KMS-11 (cell line): ENCODE results near the gene KRTAP5-3.

Experiments used
- H2AFZ ChIP-seq: fragments of 200-600 bp; sonication (generic); 2 replicates; pipeline ENCODE4 v1.6.1; 2016; ENCODE audit warnings: antibody characterized with exemption, mixed run types, low read depth
- H3K27ac ChIP-seq: fragments of 200-600 bp; sonication (generic); 2 replicates; pipeline ENCODE4 v1.6.1; 2016; ENCODE audit warnings: mild to moderate bottlenecking, mixed run types
- H3K27me3 ChIP-seq: fragments of 200-600 bp; sonication (generic); 2 replicates; pipeline ENCODE4 v1.6.1; 2017; ENCODE audit warnings: mild to moderate bottlenecking, low read depth, mixed run types, moderate library complexity; ENCODE audit not compliant: insufficient read depth
- H3K36me3 ChIP-seq: fragments of 200-600 bp; sonication (generic); 2 replicates; pipeline ENCODE4 v1.6.1; 2017; ENCODE audit warnings: mild to moderate bottlenecking, mixed run types; ENCODE audit not compliant: insufficient read depth
- H3K4me1 ChIP-seq: fragments of 200-600 bp; sonication (generic); 2 replicates; pipeline ENCODE4 v1.6.1; 2016; ENCODE audit warnings: mild to moderate bottlenecking, low read depth, mixed run types; ENCODE audit not compliant: poor library complexity, severe bottlenecking
- H3K4me2 ChIP-seq: fragments of 200-600 bp; sonication (generic); 2 replicates; pipeline ENCODE4 v1.7.0; 2016; ENCODE audit warnings: mild to moderate bottlenecking, mixed run types
- H3K4me3 ChIP-seq: fragments of 200-600 bp; sonication (generic); IDR thresholded peaks from 2 replicates; pipeline ENCODE4 v1.6.1; 2017; ENCODE audit warnings: low read depth, low read length, mixed read lengths; ENCODE audit not compliant: insufficient read depth
- H3K79me2 ChIP-seq: fragments of 200-600 bp; sonication (generic); 2 replicates; pipeline ENCODE4 v1.6.1; 2016; ENCODE audit warnings: low read depth, mixed run types; ENCODE audit not compliant: insufficient read depth
- H3K9ac ChIP-seq: fragments of 200-600 bp; sonication (generic); 2 replicates; pipeline ENCODE4 v1.6.1; 2016; ENCODE audit warnings: mild to moderate bottlenecking, mixed run types
- H4K20me1 ChIP-seq: fragments of 200-600 bp; sonication (generic); 2 replicates; pipeline ENCODE4 v1.6.1; 2016; ENCODE audit warnings: mild to moderate bottlenecking, mixed run types; ENCODE audit not compliant: insufficient read depth
- TF ChIP-seq, protein P1 (sequence below): fragments of 200-600 bp; sonication (generic); conservative IDR thresholded peaks from 2 replicates; pipeline ENCODE4 v1.6.1; 2017; ENCODE audit warnings: low read depth, mild to moderate bottlenecking, antibody characterized with exemption, low read length, moderate library complexity, mixed read lengths

KRTAP5-3 gene

GRCh38 chr11:1565904-1566247 lies 42.4 kb downstream of the KRTAP5-3 start:
- TF ChIP-seq, protein P1, sequence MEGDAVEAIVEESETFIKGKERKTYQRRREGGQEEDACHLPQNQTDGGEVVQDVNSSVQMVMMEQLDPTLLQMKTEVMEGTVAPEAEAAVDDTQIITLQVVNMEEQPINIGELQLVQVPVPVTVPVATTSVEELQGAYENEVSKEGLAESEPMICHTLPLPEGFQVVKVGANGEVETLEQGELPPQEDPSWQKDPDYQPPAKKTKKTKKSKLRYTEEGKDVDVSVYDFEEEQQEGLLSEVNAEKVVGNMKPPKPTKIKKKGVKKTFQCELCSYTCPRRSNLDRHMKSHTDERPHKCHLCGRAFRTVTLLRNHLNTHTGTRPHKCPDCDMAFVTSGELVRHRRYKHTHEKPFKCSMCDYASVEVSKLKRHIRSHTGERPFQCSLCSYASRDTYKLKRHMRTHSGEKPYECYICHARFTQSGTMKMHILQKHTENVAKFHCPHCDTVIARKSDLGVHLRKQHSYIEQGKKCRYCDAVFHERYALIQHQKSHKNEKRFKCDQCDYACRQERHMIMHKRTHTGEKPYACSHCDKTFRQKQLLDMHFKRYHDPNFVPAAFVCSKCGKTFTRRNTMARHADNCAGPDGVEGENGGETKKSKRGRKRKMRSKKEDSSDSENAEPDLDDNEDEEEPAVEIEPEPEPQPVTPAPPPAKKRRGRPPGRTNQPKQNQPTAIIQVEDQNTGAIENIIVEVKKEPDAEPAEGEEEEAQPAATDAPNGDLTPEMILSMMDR: no peak
- Histone ChIP-seq H3K4me2 (no peak overlapping the region), H3K4me1 (no peaks in the 10 kb centered on the region), H3K9ac (no peak overlapping the region), H3K27me3 (no peaks in the 10 kb centered on the region; the same call in 1 of the 2 replicates), H2AFZ (no peak overlapping the region), H4K20me1 (no peaks in the 10 kb centered on the region), H3K36me3 (no peaks in the 10 kb centered on the region), H3K79me2 (no peaks in the 10 kb centered on the region), H3K27ac (no peak overlapping the region), H3K4me3 (no peak overlapping the region)

DNA sequence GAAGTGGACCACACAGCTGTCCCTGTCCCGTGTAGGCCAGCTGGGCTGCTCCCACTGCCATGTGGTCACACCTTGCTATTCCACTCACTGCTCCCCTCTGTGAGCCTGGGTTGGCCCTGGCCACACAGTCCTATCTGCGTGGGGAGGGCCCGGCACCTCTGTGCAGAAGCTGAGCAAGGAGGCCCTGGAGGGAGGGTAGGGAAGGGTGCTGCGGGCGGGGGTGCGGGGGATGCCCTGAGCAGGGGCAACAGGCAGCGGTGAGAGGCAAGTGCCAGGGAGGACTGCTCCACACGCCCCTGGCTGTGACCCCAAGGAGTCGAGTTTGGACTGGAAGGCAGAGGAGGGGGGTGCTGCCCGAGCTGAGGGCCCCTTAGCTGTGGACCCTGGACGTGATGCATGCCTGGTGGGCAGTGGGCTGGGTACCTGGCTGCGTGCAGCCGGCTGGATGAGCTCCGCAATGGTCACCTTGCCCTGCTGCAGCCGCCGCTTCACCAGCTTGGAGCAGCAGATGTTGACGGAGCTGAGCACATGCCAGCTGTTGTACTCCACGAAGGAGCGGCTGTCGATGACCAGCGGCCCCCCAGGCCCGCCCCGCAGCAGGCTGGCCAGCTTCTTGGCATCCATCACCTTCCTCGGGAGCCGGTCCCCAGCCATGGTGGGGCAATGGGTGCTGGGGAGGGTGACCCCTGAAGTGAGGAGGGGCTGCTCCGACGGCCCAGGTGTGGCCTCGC lies 42.9 kb downstream of the KRTAP5-3 start:
- no peak overlapping the region for H3K4me3 ChIP-seq
- no peaks in the 10 kb centered on the region for H4K20me1 ChIP-seq
- no peaks in the 10 kb centered on the region for H3K36me3 ChIP-seq
- no peaks in the 10 kb centered on the region for H3K79me2 ChIP-seq
- TF ChIP-seq, protein P1: no peak
- no peak overlapping the region for H3K27ac ChIP-seq
- H3K4me2 ChIP-seq: no peak overlapping the region
- H3K4me1 ChIP-seq: no peaks in the 10 kb centered on the region
- H2AFZ ChIP-seq: no peak overlapping the region
- no peaks in the 10 kb centered on the region; the same call in 1 of the 2 replicates for H3K27me3 ChIP-seq
- no peak overlapping the region for H3K9ac ChIP-seq

GRCh38 chr11:1564535-1565172 lies 43.6 kb downstream of the KRTAP5-3 start:
- Histone ChIP-seq H3K79me2 (no peaks in the 10 kb centered on the region), H3K27me3 (no peaks in the 10 kb centered on the region; the same call in 1 of the 2 replicates), H3K9ac (no peak overlapping the region), H3K4me2 (no peak overlapping the region), H3K4me1 (no peaks in the 10 kb centered on the region), H4K20me1 (no peaks in the 10 kb centered on the region), H3K4me3 (no peak overlapping the region), H2AFZ (no peak overlapping the region), H3K27ac (no peak overlapping the region), H3K36me3 (no peaks in the 10 kb centered on the region)
- TF ChIP-seq, protein P1: no peak

- Histone ChIP-seq H3K4me2 (no peak overlapping the region), H3K79me2 (no peaks in the 10 kb centered on the region), H3K9ac (no peak overlapping the region), H3K4me1 (no peaks in the 10 kb centered on the region), H3K27me3 (no peaks in the 10 kb centered on the region; the same call in 1 of the 2 replicates), H3K4me3 (no peak overlapping the region), H3K27ac (no peak overlapping the region), H4K20me1 (no peaks in the 10 kb centered on the region), H3K36me3 (no peaks in the 10 kb centered on the region), H2AFZ (no peak overlapping the region)
- TF ChIP-seq, protein P1: no peak
These were observed 44.3 kb downstream of the KRTAP5-3 start for GRCh38 chr11:1563697-1564534.
